ENCODE data around the gene RAB27A. TPM values are rescaled to one million over a fixed set of nuclear protein-coding genes. Genes with fewer than 3 reads are reported as not detected.
A peak's percentile ranks its signal among the peaks of the same experiment; 100 is the strongest.
"Not testable (repeated sequence)": the region's sequence is repeated elsewhere in the genome, so short reads cannot be mapped to it uniquely, and the experiment has no call there.

The RAB27A gene
- total RNA-seq, 1 donor from 2014 or later: 4.6 TPM

DNA sequence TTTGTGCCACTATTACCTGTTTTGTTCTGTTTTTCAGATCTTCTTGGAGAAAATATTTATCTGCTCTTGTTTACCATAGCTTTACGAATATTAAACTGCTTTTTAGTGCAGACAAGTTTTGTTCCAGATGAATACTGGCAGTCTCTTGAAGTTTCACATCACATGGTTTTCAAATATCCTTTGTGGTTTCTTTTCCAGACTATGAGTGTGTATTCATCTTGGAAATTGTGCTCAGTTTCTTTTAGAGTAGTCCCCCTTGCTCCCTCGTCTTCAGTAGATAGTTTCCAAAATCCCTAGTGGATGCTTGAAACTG lies 30.6 kb upstream of the RAB27A start:
- H3K4me3 ChIP-seq (ENCODE audit: low read depth, low read length): peak overlapping the region; percentile 90
- DNase-seq (ENCODE audit: low read depth): no peak

DNA sequence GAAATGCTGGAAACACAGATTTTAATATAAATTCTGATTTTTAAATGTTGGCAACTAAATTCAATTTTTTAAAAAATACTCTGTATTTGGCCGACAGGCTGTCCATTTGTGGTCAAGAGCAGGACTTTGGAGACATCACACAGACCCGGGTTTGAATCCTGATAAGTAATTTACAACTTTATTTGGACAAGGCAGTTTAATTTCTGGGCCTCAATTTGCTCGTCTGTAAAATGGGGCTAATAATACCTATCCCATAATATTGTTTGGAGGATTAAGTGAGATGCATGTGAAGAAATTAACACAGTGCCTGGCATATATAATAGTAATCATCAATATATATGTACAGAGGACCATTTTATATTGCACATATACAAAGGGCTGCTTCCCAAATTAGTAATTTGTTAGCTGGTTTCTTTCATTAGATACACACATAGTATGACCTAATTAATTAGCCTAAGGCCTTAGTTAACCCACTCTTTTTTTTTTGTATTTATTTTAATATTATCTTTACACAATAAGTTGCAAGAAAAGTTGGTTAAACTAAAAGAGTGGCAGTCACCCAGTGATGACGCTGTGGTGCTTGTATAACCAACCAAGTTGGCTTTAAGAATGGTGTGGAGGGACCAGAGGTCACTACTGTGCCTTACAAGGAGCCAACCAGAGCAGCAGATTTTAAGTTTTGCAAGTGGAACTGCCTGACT lies 30.1 kb upstream of the RAB27A start:
- no peak for DNase-seq (ENCODE audit: low read depth)
- TF ChIP-seq, protein P1, sequence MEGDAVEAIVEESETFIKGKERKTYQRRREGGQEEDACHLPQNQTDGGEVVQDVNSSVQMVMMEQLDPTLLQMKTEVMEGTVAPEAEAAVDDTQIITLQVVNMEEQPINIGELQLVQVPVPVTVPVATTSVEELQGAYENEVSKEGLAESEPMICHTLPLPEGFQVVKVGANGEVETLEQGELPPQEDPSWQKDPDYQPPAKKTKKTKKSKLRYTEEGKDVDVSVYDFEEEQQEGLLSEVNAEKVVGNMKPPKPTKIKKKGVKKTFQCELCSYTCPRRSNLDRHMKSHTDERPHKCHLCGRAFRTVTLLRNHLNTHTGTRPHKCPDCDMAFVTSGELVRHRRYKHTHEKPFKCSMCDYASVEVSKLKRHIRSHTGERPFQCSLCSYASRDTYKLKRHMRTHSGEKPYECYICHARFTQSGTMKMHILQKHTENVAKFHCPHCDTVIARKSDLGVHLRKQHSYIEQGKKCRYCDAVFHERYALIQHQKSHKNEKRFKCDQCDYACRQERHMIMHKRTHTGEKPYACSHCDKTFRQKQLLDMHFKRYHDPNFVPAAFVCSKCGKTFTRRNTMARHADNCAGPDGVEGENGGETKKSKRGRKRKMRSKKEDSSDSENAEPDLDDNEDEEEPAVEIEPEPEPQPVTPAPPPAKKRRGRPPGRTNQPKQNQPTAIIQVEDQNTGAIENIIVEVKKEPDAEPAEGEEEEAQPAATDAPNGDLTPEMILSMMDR (conservative IDR thresholded peaks at IDR 0.05; ENCODE audit: low read depth, low read length): no peak
- H3K4me3 ChIP-seq (ENCODE audit: low read depth, low read length): peak overlapping the region; percentile 90

More for the DNA sequence above, 30.6 kb upstream of the RAB27A start:
- TF ChIP-seq, protein P1 (conservative IDR thresholded peaks at IDR 0.05; ENCODE audit: low read depth, low read length): no peak

DNA sequence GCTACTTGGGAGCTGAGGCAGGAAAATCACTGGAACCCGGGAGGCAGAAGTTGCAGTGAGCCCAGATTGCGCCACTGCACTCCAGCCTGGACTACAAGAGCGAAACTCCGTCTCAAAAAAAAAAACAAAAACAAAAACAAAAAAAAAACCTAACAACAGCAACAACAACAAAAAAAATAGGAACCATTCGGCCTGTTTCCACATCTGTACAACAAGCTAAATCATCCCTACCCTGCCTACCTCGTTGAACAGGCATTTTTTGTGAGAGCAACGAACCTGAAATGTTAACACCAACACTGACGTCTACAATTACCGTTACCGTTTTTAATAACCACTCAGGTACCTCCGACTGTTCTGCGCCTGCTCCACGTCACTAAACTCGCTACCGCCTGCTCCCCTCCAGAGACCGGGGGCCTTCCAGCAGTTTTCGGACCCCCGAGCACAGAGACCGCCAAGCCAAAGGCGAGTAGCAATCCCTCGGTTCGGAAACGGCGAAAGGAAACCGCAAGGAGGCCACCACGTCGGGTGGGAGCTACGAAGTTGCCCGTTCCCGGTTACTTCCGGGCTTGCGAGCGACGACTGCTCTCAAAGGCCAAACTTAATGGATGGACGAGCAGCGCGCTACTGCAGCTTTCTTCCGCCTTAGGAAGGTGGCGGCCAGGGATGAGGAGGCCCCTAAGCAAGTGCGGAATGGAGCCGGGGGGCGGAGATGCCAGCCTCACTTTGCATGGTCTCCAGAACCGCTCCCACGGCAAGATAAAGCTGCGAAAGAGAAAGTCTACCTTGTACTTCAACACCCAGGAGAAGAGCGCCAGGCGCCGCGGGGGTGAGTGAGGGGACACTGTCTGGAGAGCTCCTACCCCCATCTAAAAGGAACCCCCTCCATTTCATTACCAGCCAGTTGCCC lies 29.2 kb upstream of the RAB27A start, which contains the start of the genes PIGB and PIGBOS1:
PIGB (plus strand) TSS at position 635 of the 907 bp plus-strand sequence; CDS start at position 664, 29 bp downstream.
PIGBOS1 (minus strand) TSS at position 536 of the 907 bp plus-strand sequence. CDS start 1,331 bp downstream, outside the sequence.
- DNase-seq (ENCODE audit: low read depth): peak; percentile 64
- peak within 1 kb of the TSS; percentile 90 for H3K4me3 ChIP-seq (ENCODE audit: low read depth, low read length)
- TF ChIP-seq, protein P1 (conservative IDR thresholded peaks at IDR 0.05; ENCODE audit: low read depth, low read length): no peak

DNA sequence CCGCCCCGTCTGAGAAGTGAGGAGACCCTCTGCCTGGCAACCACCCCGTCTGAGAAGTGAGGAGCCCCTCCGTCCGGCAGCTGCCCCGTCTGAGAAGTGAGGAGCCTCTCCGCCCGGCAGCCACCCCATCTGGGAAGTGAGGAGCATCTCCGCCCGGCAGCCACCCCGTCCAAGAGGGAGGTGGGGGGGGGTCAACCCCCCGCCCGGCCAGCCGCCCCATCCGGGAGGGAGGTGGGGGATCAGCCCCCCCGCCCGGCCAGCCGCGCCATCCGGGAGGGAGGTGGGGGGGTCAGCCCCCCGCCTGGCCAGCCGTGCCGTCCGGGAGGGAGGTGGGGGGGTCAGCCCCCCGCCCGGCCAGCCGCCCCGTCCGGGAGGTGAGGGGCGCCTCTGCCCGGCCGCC lies 13.2 kb upstream of the RAB27A start:
- H3K4me3 ChIP-seq (ENCODE audit: low read depth, low read length); DNase-seq (ENCODE audit: low read depth): not testable (repeated sequence)

DNA sequence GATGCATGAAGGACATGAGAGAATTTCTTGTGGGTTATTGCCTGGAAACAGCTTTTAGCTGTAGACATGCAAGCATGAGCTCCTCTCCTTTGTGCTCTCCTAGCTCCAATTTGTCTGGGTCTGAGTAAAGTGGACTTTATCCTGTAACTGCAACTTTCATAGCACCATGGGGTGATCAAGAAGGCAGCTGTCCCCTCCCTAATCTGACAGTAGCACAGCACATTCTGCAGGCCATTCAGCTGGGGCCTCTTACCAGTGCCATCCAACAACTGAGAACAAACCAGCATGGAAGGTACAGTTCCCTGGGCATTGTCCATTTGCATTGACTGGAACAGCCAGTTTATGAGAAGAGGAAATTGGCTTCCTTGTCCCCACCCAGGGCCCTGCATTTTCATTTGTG lies 7.7 kb upstream of the RAB27A start:
- no peak for DNase-seq (ENCODE audit: low read depth)
- TF ChIP-seq, protein P1 (conservative IDR thresholded peaks at IDR 0.05; ENCODE audit: low read depth, low read length): no peak
- H3K4me3 ChIP-seq (ENCODE audit: low read depth, low read length): no peak overlapping the region

DNA sequence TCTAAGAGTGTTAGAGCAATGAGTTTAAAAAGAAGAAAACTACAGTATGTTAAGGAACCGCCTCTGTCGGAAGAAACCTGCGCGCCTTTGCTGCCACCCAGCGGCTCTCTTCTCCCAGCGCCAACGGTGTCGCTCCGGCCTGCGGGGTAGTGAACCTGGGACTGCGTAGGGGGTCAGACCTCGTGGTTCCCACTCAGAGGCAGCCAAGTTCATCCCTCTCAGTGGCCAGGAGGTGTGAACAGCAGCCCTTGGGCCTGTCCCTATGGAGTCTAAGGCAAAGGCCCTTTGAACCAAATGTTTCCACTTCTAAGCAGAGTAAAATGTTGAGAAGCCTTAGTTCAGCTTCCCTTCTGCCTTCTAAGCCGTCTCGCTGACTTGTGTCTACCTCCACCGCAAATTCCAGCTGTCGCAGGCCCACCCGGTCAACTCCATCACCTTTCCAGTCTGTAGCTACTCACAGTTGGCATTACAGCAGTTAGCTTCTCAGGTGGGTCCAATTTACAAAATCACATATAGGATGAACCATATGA lies 980 bp upstream of the RAB27A start:
- peak overlapping the region; percentile 92 for H3K4me3 ChIP-seq (ENCODE audit: low read depth, low read length)
- DNase-seq (ENCODE audit: low read depth): no peak
- TF ChIP-seq, protein P1 (conservative IDR thresholded peaks at IDR 0.05; ENCODE audit: low read depth, low read length): peak; percentile 96

All from epithelial cell of proximal tubule (primary cell).